HG03095 (cell line): ENCODE results near the gene CHMP2B.
A peak's percentile ranks its signal among the peaks of the same experiment; 100 is the strongest.
"Not testable (repeated sequence)": the region's sequence is repeated elsewhere in the genome, so short reads cannot be mapped to it uniquely, and the experiment has no call there.

Source experiments
- ATAC-seq: cut with Tn5 transposase; IDR thresholded peaks from one replicate; pipeline ENCODE4 v1.9.1; 2021; ENCODE audit warnings: moderate library complexity; ENCODE audit not compliant: unreplicated experiment

Gene CHMP2B

DNA sequence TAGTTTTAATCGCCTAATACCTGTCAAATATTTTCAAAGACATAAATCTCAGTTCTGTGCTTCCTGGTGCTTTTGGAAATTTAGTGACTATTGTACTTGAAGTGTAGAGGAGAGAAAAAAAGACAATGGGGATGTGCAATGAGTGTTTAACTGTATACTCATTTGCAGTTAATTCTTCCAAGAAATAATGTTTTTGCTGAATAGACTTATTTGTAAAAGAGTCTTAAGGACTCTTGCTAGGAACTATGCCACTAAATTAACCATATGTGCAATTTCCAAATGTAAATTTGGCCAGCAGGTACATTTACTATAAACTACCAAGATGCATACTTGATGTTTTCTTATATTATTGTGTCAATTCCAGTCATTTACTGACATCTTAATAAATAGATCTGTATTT is 2.0 kb downstream of the CHMP2B start:
- ATAC-seq: no peak

DNA sequence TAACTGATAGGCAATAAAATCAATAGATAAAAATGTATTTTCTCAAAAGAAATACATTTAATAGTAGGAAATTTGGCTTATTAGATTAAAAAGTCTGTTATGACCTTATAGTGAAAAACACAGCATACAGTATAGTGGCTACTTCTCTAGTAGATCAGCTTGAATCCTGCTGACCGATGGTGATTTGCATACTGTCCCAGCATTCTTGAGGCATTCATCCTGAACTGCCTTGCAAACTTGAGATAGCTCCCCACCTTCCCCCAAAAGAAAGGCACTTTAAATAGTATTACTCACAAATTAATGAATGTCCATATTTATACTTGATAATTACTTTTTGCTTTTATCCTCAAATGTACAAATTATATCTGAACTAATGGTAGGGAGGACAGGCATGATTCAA is 6.7 kb downstream of the CHMP2B start:
- no peak for ATAC-seq

DNA sequence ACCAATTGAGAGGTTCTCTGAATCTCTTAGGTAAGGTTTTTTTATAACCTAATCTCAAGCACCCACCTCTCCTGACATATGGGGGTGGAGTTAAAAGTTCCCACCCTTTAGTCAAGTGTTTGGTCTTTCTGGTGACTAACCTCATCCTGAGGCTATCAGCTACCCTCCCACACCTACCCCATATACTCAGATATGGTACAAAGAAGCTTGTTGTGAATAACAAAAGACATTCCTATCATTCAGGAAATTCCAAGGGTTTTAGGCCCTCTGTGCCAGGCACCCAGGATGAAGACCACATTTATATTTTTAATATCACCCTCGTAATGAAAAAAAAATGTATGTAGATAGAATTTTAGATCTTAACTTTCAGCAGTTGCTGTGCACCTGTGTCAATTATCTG is 9.0 kb downstream of the CHMP2B start:
- no peak for ATAC-seq

DNA sequence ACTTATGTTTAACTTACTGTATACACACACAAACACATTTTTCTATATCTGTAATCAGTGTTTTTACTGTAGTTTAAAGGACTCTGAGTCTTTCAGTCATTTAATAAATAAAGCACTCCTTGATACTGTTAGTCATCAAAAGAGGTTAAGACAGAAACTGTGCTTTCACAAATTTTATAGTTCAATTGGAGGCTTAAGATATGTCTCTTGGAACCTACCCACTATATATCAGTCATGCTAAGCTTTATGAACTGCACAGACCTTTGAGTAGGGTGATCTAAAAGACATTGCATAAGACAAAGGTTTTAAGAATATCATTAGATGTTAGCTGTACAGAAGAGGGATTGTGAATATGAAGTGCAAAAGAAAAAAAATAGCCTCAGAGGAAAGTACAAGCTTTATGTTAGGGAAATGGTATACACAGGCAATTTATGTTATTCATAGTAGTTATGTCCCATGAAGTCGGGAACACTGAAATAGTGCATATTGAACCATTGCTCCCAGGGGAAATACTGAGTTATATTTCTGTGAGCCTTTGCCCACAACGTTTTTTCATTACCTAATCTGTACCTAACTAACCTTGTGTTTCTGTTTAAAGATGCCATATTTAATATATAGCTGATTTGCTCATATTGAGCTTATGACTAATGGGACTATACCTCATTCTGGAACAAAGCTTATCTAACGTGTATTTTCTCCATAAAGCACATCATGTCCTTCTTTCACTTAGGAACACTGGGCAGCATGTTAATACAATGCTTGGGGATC is 19.7 kb downstream of the CHMP2B start:
- ATAC-seq: no peak

DNA sequence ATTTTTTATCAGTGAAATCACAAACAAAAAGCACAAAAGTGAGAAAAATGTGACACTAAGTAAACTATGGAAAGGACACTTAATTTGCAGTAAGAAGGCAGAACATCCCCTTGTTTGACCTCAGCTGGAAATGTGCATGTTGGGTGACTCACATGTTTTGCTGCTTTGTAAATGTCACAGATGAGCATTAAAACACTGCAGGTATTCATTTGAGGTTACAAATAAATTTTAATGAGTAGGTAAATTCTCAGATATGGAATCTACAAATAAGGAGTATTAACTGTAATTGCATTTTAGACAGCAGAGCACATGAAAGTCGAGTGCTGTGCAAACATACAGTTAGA is 20.3 kb downstream of the CHMP2B start:
- ATAC-seq: no peak

DNA sequence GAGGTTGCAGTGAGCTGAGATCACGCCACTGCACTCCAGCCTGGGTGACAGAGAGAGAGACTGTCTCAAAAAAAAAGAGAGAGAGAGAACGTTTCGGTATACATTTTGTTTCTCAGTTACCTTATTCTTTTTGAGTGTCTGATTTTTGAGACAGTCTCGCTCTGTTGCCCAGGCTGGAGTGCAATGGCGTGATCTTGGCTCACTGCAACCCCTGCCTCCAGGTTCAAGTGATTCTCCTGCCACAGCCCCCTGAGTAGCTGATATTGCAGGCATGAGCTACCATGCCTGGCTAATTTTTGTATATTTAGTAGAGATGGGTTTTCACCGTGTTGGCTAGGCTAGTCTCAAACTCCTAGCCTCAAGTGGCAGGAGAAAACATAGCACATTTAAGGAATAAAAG is 21.1 kb downstream of the CHMP2B start:
- not testable (repeated sequence) for ATAC-seq

DNA sequence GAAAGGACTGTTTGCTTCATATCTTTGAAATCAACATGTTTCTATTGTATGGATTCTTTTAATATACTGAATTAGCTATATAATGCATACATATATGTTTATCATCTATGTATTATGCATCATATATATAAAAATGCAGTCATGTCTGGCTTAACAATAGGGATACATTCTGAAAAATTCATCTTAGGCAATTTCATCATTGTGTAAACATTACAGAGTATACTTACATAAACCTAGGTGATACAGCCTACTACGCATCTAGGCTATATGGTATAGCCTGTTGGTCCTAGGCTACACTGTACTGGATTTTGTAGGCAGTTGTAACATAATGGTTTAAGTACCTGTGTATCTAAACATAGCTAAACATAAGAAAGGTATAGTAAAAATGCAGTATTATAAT is 21.7 kb downstream of the CHMP2B start:
- no peak for ATAC-seq

DNA sequence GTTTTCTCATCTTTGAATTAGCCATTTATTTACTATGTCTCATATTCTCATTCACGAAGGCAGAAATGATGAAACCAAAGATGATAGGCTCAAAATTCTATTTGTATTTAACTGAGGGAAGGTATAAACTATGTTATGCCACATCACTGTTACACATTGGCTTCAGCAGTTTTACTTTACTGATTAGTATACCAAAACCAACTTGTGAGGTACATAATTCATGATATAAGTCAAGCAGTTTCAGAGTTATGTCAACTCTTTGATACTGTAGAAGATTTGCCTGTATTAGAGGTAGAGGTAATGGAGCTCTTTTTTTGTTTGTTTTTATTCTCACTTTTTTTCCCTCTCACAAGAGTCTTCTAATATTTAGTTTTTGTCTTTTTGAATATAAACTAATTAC is 22.9 kb downstream of the CHMP2B start:
- no peak for ATAC-seq

DNA sequence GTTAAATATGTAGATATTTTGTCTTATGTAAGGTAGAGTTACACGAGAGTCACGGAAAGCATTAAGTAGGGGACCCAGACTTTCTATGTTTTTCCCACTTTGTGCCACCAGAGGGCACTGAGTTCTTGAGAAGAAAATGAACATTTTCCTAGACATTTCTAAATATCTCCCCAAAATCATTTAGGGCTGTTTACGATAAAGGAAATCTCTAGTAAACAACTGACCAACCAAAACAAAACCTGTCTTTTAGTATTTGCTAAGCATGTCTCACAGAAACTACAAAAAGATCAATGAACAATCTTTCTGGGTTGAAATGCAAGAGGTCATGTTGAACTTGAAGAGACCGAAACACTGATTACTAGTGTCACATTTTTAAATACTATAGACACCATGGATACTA is 33.2 kb downstream of the CHMP2B start:
- no peak for ATAC-seq

DNA sequence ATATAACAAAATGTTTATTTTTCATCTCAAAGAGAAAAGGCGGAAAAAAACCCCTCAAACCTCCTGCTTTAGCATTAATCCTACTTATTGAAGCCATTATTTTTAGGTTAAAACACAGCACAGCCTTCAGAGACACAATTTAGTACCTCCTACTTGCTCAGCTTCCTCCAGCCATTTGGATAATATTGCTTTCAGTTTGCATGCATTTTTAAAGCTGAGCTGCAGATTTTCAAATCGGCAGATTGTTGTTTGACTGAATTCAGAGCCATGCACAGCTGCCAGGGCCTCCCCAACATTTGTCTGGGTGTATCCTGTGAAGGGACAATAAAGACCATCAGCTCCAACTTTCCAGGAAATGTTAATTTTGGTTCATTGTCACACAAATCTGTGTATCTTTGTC is 34.8 kb downstream of the CHMP2B start:
- ATAC-seq: no peak

DNA sequence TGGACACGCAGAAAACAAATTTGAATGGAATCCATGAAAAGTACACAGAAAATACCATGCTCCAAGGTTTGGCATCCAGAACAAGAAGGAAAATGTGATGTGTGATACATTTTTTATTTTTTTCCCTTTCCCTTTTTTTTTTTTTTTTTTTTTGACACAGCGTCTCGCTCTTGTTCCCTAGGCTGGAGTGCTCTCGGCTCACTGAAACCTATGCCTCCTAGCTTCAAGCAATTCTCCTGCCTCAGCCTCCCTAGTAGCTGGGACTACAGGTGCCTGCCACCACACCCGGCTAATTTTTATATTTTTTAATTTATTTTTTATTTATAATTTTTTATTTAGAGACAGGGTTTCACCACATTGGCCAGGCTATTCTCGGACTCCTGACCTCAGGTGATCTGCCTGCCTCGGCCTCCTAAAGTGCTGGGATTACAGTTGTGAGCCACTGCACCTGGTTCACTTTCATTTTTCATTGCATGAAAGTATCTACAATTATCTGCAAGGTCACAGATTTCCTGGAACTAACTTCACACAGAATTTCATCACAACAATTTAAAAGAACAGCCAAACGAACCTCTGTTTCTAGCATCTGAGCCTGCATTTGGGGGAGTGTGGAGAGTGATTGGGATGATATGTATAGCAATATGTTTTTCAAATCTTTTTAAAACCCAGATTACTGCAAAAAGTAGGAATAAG is 41.0 kb downstream of the CHMP2B start:
- ATAC-seq: no peak

DNA sequence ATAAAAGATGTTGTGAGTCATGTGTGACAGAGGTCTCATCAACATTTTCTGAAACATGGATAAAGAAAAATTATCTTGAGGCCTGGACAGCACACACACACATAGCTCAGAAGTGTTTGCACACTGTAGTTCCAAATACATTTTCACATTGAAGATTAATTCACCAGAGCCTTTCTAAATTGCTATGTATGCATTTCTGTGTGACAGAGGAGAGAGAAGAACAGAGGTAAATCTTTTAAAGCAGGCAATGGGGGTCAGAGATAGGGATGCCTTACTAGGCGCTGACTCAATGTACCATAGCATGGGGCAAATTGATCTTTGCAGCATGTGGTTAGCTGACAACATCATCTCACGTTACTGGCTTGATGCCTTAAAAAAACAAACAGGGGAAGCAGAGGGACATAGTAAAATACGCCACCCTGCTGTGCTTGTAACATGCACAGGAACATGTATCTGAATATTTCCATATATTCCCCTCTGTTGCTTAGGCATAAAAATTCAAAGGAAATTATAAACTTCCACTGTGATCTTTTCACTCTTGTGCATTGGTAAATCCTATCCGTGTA is 41.6 kb downstream of the CHMP2B start:
- ATAC-seq: no peak

DNA sequence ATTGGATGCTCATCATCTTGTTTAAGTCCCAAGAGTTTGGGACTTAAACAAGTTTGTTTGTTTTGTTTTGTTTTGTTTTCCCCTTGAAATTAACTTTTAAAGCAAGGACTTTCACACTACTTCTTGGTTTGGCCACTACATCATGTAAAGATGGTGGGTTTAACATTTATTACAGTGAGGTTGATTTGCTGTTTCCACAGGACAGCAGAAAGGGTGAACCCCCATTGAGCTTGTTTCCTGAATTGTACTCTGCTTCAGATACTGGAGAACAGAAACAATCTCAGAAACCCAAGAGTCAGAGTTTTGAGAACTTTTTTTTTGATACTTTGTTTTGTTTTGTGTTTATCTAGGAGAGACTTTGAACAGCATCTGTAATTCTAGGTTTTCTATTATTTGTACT is 42.6 kb downstream of the CHMP2B start:
- no peak for ATAC-seq

DNA sequence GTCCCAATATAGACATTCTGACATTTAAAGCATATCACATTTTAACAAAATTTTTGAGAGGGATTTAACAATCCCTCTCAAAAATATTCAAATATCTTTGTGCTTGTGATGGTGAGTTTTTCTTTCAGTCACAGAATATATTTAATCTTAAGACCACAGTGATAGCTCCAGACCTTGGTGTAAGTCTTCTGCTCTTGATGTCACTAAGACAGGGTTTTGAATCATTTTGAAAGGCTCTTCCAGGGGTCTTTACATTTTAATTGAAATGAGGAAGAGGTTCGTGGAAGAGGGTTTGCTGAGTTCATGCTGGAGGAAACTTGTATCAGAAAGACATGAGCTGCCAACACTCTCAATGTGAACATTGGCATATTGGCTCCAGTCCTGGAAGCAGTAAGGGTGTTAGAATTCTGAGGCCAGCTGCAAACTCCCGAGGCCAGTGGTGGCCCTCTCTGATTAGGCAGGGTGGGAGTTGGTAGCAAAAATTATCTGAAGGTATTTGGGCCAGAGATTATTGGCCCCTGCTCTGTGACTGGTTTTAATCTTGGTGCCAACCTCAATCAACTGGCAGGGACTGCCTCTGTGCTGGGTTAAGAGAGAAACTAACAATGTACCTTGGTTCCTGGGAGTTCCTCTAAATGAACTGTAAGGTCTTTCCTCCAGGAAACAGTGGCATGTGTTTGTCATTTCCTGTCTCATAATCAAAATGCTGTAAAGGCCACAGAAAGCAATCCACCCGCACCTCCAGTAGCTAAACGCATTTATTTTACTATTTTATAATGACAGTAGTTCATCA is 44.0 kb downstream of the CHMP2B start:
- no peak for ATAC-seq

DNA sequence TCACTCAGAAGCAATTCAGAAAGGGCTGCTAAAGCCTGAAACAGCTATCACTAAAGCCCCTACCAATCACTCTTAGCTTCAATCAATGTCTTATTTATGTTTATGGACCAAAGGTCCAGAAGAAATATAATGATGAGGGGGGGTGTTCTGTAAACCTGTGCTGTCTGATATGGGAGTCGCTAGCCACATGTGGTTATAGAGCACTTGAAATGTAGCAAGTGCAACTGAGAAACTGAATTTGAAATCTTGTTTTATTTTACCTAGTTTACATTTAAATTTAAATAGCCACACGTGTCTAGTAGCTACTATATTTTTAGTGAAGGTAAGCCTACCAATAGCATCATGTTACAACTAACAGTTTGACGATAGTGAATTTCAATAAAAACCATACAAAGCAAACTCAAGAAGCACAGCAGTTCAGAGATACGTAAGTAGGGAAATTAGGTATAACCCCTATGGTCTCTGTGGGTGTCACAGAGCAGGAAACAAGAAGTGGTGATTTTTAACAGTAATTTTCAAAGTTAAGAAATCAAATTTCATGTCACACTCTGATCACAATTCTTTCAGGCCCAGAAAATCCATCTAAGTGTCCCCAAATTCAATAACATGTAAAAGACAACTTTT is 45.7 kb downstream of the CHMP2B start:
- peak; percentile 93 for ATAC-seq

DNA sequence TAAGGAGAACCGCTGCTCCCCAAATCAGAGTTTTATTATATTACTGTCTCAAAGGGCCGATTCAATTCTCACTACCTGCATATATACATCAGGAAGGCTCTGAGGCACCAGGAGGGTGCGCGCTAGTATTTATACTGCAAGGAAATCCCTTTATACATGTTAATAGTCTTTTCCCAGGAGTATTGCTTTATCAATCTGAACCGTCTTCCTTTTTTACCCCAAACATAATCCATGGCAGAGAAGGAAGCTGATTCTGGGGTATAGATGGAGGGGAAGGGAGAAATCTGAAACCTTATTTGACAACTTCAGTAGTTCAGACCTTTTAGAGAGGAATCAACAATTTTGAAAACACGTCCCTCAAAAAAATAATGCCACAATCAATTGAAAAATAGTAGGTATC is 49.4 kb downstream of the CHMP2B start, which contains the start of gene POU1F1:
POU1F1 (minus strand) TSS at position 101 of the 400 bp plus-strand sequence. CDS start 122 bp downstream, outside the sequence.
- ATAC-seq: no peak

DNA sequence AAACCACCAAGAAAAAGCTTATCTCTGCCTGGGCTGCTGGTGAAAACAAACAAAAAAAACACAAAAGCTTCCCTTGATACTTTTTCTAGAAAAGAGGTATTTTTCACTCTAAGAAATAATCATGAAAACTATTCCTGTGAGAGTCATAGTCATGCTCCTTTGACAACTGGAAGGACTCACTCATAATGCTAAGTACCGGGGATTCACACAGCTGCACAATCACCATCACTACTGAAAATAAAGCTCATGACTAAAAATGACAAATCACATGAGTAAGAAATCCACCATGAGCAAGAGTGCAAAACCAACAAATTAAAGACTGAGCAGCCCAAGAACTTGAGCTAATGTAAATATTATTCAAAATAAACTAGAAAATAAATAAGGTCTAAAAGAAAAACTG is 59.9 kb downstream of the CHMP2B start:
- no peak for ATAC-seq

DNA sequence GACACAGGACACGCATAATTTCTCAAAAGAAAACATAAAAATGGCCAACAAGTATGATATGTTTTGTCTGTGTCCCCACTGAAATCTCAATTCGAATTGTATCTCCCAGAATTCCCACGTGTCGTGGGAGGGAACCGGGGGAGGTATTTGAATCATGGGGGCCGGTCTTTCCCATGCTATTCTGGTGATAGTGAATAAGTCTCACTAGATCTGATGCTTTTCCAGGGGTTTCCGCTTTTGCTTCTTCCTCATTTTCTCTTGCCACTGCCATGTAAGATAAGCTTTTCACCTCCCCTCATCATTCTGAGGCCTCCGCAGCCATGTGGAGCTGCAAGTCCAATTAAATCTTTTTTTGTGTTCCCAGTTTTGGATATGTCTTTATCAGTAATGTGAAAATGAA is 61.3 kb downstream of the CHMP2B start:
- no peak for ATAC-seq

DNA sequence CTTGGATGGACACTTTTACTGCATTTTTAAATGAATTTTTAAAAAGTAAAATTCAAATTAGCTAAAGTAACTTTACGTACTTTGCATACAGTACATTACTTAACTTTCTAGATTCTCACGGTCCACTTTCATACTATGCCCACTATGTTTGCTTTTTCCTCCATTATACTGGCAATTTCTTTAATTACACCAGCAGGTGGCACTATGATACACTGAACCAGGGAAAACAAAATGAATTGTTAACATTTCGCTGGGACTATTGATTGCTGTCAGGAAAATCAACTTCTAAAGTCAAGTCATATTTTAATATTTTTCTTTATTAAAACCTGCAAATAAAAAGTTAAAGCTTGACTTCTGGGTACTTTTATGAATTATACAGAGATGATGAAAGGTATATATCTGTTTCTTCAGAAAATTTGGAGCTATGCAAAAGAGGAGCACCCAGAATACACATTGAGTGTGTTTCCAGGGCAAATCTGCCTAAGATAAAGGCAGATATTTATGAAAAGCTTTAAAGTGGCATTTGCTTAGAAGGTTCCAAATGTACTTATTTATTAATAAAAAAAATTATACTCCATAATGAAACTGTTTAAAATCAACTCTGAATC is 71.1 kb downstream of the CHMP2B start:
- ATAC-seq: no peak

DNA sequence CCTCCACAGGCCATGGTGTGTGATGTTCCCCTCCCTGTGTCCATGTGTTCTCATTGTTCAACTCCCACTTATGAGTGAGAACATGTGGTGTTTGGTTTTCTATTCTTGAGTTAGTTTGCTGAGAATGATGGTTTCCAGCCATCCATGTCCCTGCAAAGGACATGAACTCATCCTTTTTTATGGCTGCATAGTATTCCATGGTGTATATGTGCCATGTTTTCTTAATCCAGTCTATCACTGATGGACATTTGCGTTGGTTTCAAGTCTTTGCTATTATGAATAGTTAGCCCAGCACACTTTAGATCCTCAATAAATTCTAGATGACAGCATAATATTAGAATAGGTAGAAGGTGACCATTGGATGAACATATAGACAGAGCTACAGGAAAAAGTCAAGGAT is 77.9 kb downstream of the CHMP2B start:
- not testable (repeated sequence) for ATAC-seq
